ENCODE measurements around the gene DENND1A.

The DENND1A gene

DNA sequence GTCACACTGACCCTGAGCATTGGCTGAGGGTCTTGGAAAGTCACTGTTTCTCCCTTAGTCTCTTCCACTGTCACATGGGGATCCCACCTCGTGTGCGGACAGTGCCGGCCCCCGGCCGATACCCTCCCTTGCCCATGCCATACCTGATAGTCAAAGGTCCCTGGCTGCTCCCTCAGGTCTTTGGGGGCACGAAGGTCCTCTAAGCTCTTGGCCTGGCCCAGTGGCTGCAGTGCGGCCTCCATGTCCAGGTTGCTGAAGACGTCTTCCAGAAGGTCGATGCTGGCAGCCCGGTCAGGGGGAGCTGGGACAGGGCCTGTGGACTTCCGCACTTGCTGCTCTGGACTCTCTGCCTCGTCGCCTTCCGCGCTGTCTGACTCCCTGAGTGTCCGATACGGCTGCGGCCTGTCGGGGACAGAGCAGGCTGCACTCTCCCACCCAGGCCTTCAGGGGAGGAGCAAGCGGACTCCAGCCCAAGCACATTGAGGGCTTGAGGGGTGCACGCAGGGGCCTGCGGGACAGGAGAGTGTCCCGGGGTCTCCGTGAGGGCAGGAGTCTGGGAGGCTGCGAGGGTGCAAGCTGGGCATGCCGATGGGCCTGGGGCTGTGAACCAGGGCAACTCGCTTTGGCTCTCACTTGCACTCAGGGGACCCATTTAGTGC lies 546.3 kb downstream of the DENND1A start:
- H3K4me3 ChIP-seq (ENCODE audit: low read depth, low read length), result no peak overlapping the region
- no peaks in the 10 kb centered on the region for H3K36me3 ChIP-seq (ENCODE audit: control insufficient read depth, insufficient read depth, low read length)
- H3K4me1 ChIP-seq (ENCODE audit: control insufficient read depth, insufficient read depth, low read length), result no peaks in the 10 kb centered on the region
- H3K9ac ChIP-seq (ENCODE audit: low read depth, low read length), result no peak overlapping the region
- H3K27ac ChIP-seq (ENCODE audit: low read depth, low read length), result no peak overlapping the region
- H3K9me3 ChIP-seq (ENCODE audit: control insufficient read depth, insufficient read depth, low read length), result no peaks in the 10 kb centered on the region
- no peaks in the 10 kb centered on the region for H3K27me3 ChIP-seq (ENCODE audit: control insufficient read depth, insufficient read depth, low read length)

DNA sequence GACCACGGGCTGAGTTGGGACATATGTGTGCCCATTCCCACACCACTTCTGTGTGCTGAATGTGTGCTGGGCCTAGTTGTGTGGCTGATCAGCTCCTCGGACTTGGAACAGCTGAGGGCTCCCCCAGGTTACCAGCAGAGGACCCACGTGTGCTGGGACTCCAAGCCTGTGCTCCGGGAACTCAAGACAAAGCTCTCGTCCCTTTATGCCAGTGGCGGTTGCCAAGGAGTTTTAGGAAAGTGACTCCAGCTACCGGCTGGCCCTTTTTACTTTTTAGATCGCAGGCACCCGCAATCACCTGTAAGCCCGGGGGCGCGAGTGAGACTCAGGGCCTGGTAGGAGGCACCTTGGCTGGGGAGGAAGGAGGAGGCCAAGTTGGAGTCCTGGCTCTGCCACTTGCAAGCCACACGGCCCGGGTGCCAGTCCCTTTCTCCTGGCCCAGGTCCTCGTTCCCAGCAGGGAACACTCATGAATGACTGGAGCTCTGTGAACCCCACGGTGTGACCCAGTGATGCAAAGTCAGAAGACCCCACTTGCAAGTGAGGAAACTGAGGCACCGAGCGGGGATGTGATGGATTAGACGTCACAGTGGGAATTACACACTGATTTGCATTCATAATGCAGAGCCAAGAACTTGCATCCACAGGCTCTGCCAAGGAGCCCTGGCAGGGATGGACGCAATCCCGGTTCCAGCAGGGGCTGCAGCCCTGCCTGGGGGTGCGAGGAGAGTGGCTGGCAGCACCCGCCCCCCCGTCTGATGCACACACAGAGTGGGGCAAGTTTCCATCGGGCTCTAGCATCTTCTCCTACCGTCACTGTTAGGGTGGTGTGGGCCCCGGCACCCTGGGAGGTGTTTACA lies 547.0 kb downstream of the DENND1A start:
- Histone ChIP-seq H3K4me3 (ENCODE audit: low read depth, low read length) (no peak overlapping the region), H3K9ac (ENCODE audit: low read depth, low read length) (no peak overlapping the region), H3K27me3 (ENCODE audit: control insufficient read depth, insufficient read depth, low read length) (no peaks in the 10 kb centered on the region), H3K36me3 (ENCODE audit: control insufficient read depth, insufficient read depth, low read length) (no peaks in the 10 kb centered on the region), H3K9me3 (ENCODE audit: control insufficient read depth, insufficient read depth, low read length) (no peaks in the 10 kb centered on the region), H3K27ac (ENCODE audit: low read depth, low read length) (no peak overlapping the region), H3K4me1 (ENCODE audit: control insufficient read depth, insufficient read depth, low read length) (no peaks in the 10 kb centered on the region)

DNA sequence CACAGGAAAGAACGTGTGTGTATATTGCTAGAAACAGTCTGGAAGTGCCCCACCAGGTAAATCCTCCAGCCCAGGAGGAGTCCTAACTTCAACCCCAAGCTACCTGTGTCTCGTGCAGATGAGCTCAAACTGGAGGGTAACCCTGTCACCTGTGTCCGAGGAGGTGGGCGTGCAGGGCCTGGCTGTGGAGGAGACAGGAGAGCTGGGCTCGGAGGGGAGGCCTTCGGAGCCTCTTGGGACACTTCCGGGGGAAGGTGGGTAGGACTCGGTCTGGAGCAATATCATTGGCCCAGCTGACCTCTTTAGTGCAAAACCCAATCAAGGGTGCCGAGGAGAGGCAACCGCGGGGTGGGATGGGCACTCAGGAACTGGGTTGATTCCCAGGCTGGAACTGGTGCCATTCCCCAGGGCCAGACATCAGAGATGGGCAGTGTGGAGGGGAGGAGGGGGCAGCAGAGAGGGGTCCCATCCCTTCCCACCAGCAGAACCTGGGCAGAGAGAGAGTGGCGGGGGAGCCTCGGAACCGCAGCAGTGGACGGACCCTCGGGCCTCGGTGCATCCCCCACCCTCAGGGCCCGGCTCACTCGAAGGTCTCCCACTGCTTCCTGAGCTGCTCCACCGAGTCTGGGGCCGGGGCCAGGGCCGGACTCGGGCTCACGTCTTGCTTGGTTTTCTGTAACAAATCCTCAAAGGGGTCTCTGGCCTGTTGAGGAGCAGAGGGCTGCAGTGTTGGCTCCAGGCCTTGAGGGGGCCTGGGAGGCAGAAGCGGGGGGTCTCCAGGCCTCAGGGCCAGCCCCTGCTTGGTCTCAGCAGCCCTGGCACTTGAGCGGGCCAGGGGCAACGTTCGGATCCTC lies 548.8 kb downstream of the DENND1A start:
- H3K9ac ChIP-seq (ENCODE audit: low read depth, low read length), result no peak overlapping the region
- H3K4me3 ChIP-seq (ENCODE audit: low read depth, low read length), result no peak overlapping the region
- H3K36me3 ChIP-seq (ENCODE audit: control insufficient read depth, insufficient read depth, low read length), result no peaks in the 10 kb centered on the region
- H3K27me3 ChIP-seq (ENCODE audit: control insufficient read depth, insufficient read depth, low read length), result no peaks in the 10 kb centered on the region
- H3K9me3 ChIP-seq (ENCODE audit: control insufficient read depth, insufficient read depth, low read length), result no peaks in the 10 kb centered on the region
- no peaks in the 10 kb centered on the region; the same call in 1 of the 2 replicates for H3K4me1 ChIP-seq (ENCODE audit: control insufficient read depth, insufficient read depth, low read length)
- no peak overlapping the region for H3K27ac ChIP-seq (ENCODE audit: low read depth, low read length)

DNA sequence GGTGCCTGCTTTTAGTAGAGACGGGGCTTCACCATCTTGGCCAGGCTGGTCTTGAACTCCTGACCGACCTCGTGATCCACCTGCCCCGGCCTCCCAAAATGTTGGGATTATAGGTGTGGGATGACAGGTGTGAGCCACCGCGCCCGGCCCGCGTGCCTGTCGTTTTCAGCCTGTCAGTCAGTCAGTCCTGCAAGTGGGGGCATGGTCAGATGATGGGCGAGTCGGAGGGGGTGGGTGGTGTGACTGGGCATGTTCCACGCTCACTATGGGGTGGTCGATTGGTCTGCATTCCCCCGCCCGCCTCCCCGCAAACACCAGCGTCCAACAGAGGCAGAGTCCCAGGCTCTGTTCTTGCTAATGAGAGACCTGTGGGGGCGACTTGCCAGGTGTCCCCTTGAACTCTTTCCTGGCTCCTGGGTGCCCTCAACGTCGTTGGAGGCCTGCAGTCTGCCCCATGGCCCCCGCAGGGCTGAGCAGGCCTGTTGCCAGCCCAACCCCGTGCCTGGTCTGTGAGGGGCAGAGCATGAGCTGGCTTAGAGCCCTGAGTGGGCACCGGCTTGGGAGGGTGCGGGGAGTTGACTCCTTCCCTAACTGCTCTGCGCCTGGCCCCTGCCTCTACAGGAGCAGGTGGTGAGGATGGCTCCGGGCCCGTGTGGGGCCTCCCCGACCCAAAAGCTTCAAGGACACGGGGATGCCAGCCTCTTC lies 550.8 kb downstream of the DENND1A start:
- Histone ChIP-seq H3K27ac (ENCODE audit: low read depth, low read length) (no peak overlapping the region), H3K27me3 (ENCODE audit: control insufficient read depth, insufficient read depth, low read length) (peaks cover 13% of the 10 kb centered on the region), H3K4me3 (ENCODE audit: low read depth, low read length) (no peak overlapping the region), H3K9ac (ENCODE audit: low read depth, low read length) (no peak overlapping the region), H3K36me3 (ENCODE audit: control insufficient read depth, insufficient read depth, low read length) (no peaks in the 10 kb centered on the region), H3K9me3 (ENCODE audit: control insufficient read depth, insufficient read depth, low read length) (no peaks in the 10 kb centered on the region), H3K4me1 (ENCODE audit: control insufficient read depth, insufficient read depth, low read length) (peaks cover 6% of the 10 kb centered on the region; the same call in 1 of the 2 replicates)

DNA sequence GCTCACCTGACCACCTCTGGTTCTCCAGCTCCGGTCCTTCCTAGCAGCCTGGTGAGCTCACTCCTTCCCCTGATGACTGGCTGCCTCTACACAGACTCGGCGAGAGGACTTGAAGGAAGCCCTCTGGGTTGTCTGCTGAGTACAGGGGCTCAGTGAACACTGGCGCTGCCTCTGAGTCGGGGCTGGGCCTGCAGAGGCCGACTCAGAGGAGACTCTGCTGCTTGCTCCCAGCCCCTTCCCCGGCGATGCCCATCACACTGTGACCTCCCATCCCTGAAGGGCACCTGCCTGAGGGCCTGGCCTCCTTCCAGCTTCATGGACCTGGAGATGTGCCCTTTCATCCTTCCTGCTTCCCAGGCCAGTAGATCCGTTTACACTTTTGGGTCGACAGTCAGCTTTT lies 551.9 kb downstream of the DENND1A start:
- peaks cover 24% of the 10 kb centered on the region for H3K27me3 ChIP-seq (ENCODE audit: control insufficient read depth, insufficient read depth, low read length)
- H3K36me3 ChIP-seq (ENCODE audit: control insufficient read depth, insufficient read depth, low read length), result no peaks in the 10 kb centered on the region
- peaks cover 6% of the 10 kb centered on the region; the same call in 1 of the 2 replicates for H3K4me1 ChIP-seq (ENCODE audit: control insufficient read depth, insufficient read depth, low read length)
- no peaks in the 10 kb centered on the region for H3K9me3 ChIP-seq (ENCODE audit: control insufficient read depth, insufficient read depth, low read length)
- H3K27ac ChIP-seq (ENCODE audit: low read depth, low read length), result no peak overlapping the region
- no peak overlapping the region for H3K9ac ChIP-seq (ENCODE audit: low read depth, low read length)
- H3K4me3 ChIP-seq (ENCODE audit: low read depth, low read length), result no peak overlapping the region

DNA sequence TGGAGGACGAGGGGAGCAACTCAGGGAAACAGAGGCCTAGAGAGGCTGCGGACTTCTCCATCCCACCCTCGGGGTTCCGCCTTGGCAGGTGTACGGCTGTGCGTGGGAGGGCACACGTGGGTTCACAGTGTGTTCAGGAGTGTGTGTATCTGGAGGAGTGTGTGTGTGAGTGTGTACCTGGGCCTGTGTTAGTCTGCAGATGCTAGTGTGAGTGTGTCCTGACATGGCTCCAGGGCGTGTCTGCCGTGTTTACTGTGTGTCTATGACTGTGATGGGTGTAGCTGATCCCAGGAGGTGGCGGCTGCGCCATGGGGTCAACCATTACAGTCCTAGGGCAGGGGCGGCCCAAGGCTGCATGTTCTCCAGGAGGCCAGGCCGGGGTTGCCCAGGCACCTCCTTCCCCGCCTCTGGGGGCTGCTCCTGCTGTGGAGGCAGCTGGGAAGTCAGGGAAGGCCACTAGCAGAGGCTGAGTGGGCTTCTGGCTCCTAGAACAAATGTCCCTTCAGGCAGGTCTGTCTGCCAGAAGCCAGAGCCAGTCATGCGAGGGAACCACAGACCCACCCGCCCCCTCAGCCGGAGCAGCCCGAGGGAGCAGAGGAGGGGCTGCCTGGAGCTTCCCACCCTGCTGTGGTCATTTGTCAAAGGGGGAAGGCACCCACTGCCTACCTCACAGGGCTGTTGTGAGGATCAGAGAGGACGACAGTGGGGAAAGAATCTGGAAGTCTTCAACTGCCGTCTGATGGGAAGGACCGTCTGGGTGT lies 552.5 kb downstream of the DENND1A start:
- no peak overlapping the region for H3K4me3 ChIP-seq (ENCODE audit: low read depth, low read length)
- H3K4me1 ChIP-seq (ENCODE audit: control insufficient read depth, insufficient read depth, low read length), result peaks cover 6% of the 10 kb centered on the region; the same call in 1 of the 2 replicates
- H3K27ac ChIP-seq (ENCODE audit: low read depth, low read length), result no peak overlapping the region
- no peak overlapping the region for H3K9ac ChIP-seq (ENCODE audit: low read depth, low read length)
- no peaks in the 10 kb centered on the region for H3K9me3 ChIP-seq (ENCODE audit: control insufficient read depth, insufficient read depth, low read length)
- no peaks in the 10 kb centered on the region for H3K36me3 ChIP-seq (ENCODE audit: control insufficient read depth, insufficient read depth, low read length)
- peaks cover 30% of the 10 kb centered on the region for H3K27me3 ChIP-seq (ENCODE audit: control insufficient read depth, insufficient read depth, low read length)

DNA sequence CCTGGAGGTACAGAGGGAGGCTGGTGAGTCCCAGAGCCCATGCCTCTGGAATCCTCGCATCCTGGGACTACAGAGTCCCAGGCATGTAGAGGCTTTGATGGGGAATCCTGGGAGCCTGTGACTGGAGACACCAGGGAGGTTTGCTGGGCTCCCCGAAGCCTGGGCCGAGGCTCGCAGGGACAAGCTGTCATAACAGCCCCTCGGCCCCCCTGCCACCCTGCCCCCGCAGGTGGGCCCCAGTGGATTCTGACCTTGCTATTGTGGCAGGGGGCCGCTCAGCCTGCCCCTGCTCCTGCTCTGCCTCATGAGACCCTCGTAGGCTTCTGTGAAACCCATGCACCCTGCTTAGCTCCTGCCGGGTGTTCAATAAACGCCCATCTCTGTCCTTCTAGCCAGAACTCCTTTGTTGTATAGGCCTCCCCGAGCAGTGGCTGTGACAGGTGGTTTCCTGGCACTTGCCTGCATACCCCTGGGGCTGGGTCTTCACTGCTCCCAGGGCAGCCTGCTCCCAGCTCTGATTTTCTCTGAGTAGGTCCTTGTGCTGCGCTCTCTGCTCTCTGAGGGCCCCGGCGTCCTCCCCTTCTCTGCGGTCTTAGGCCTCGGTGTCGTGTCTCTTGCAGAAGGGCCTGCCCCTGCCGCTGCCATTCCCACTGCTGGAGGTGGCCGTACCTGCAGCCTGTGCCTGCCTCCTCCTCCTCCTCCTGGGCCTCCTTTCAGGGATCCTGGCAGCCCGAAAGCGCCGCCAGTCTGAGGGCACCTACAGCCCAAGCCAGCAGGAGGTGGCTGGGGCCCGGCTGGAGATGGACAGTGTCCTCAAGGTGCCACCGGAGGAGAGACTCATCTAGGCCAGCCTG lies 553.5 kb downstream of the DENND1A start:
- Histone ChIP-seq H3K27me3 (ENCODE audit: control insufficient read depth, insufficient read depth, low read length) (peaks cover 39% of the 10 kb centered on the region), H3K4me1 (ENCODE audit: control insufficient read depth, insufficient read depth, low read length) (peaks cover 6% of the 10 kb centered on the region; the same call in 1 of the 2 replicates), H3K9me3 (ENCODE audit: control insufficient read depth, insufficient read depth, low read length) (no peaks in the 10 kb centered on the region), H3K27ac (ENCODE audit: low read depth, low read length) (no peak overlapping the region), H3K36me3 (ENCODE audit: control insufficient read depth, insufficient read depth, low read length) (no peaks in the 10 kb centered on the region), H3K4me3 (ENCODE audit: low read depth, low read length) (no peak overlapping the region), H3K9ac (ENCODE audit: low read depth, low read length) (no peak overlapping the region)

DNA sequence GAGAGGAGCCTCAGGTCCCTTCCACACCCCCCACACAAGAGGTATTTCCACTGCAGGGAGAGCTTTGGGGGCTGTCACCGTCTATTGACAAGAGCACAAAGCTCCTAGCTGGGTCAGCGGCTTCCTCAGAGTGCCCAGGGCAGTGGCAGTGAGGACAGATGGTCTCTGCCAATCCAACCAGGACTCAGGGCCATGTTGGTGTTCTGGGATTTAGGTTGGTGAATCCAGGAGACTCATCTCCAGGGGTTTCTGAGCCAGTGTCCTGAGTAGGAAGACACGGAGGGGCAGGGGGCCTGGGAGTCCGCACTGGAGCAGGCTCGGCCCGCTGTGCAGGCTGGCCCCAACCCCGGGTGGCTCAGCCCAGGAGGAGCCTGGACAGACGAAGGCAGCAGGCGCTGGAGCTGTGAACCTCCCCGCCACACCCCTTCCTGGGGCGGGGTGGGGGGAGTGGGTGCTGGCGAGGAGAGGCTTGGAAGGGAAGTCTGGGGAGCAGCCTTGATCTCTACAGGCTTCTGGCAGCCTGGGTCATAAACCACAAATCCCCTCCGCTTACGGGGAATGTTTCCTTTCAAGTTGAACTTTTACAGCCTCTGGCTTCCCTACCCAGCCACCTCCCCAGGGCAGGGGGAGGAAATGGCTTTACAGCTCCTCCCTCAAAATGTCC lies 554.3 kb downstream of the DENND1A start:
- H3K27me3 ChIP-seq (ENCODE audit: control insufficient read depth, insufficient read depth, low read length), result peaks cover 48% of the 10 kb centered on the region
- H3K4me3 ChIP-seq (ENCODE audit: low read depth, low read length), result no peak overlapping the region
- no peak overlapping the region for H3K9ac ChIP-seq (ENCODE audit: low read depth, low read length)
- H3K9me3 ChIP-seq (ENCODE audit: control insufficient read depth, insufficient read depth, low read length), result no peaks in the 10 kb centered on the region
- peaks cover 6% of the 10 kb centered on the region; the same call in 1 of the 2 replicates for H3K4me1 ChIP-seq (ENCODE audit: control insufficient read depth, insufficient read depth, low read length)
- no peak overlapping the region for H3K27ac ChIP-seq (ENCODE audit: low read depth, low read length)
- no peaks in the 10 kb centered on the region for H3K36me3 ChIP-seq (ENCODE audit: control insufficient read depth, insufficient read depth, low read length)

DNA sequence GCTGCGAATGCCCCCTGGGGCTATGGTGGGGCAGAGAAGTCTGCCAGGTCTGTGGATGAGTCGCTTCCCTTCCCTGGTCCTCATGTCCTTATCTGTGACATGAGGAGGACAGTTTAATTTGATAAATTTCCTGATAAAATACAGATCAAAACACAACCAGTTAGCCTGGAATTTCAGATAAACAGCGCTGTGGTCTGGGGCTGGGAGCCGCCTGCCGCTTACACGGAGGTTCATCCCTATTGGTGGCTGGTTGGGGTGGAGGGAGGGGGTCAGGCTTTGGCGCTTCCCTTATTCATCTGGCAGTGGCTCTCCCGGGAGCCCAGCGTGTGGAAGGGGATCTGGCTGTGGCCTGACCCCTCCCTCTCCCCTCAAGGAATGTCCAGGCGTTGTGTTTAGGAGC lies 556.0 kb downstream of the DENND1A start:
- Histone ChIP-seq H3K27me3 (ENCODE audit: control insufficient read depth, insufficient read depth, low read length) (peaks cover 49% of the 10 kb centered on the region), H3K4me3 (ENCODE audit: low read depth, low read length) (peak overlapping the region; percentile 31; the same call in 1 of the 2 replicates), H3K4me1 (ENCODE audit: control insufficient read depth, insufficient read depth, low read length) (peaks cover 6% of the 10 kb centered on the region; the same call in 1 of the 2 replicates)

More for the DNA sequence above, 556.0 kb downstream of the DENND1A start:
- Histone ChIP-seq H3K27ac (ENCODE audit: low read depth, low read length) (no peak overlapping the region), H3K36me3 (ENCODE audit: control insufficient read depth, insufficient read depth, low read length) (no peaks in the 10 kb centered on the region), H3K9me3 (ENCODE audit: control insufficient read depth, insufficient read depth, low read length) (no peaks in the 10 kb centered on the region), H3K9ac (ENCODE audit: low read depth, low read length) (no peak overlapping the region)

All from HUES48 (cell line).